C1 segment of cervical spinal cord (tissue), 14 donors: ENCODE data around the gene LRRC61.
"Not testable (repeated sequence)": the region's sequence is repeated elsewhere in the genome, so short reads cannot be mapped to it uniquely, and the experiment has no call there.

Experiments
- DNase-seq, 14 donors: peaks; one replicate each; lab custom pipeline; 2025; lab: John Stamatoyannopoulos, UW

The LRRC61 gene

DNA sequence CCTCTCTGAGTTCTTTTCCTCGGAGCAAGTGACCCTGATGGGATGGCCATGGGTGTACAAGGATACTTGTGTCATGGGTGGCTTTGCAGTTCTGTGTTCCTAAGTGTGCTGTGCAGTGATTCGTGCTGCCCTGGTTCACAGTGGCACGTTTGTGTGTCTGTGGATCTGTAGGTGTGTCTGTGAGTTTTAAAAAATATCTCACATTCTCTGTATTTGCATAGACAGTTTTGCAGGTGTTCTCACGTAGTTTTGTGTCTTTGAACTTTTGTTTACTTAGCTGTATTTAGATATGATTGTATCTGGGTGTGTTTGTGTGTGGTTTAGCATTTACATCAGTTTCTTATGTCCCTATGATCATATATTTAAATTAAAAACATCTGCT, 59.7 kb downstream of the LRRC61 start:
- peak in 1 of 14 donors; percentile 73 for DNase-seq

DNA sequence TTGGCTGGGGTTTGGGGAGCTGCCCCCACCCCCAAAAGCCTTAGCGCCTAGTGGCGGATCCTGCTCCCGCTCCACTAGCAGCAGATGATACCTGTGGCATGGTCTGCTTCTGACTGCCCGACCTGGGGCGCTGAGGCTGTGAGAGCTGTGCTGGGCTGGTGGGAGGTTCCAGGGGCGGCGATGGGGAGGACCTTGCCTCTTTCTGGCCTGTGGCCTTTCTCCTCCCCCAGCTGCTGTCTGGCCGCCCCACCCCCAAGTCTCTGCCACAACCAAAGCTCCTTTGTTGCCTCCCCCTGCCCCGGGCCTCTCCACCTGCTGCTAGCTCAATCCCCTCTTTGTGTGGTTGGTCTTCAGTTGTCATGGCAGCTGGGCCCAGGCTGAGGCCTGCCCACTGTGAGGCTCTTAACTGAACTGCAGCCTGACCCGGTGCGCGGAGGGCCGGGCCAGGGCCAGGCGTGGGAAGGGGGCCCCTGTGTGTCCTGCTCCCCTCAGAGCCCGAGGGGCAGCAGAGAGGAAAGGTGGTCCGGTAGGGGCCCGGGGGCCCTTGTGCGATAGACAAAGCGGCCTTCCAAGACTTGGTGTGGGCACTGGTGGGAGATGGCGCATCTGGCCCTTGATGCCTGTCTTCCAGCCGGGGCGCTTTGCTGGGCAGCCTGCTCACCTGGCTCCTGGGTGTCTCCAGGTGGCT, 60.7 kb downstream of the LRRC61 start:
- peak in 13 of 14 donors; percentile 57 to 98 (median 88) for DNase-seq

DNA sequence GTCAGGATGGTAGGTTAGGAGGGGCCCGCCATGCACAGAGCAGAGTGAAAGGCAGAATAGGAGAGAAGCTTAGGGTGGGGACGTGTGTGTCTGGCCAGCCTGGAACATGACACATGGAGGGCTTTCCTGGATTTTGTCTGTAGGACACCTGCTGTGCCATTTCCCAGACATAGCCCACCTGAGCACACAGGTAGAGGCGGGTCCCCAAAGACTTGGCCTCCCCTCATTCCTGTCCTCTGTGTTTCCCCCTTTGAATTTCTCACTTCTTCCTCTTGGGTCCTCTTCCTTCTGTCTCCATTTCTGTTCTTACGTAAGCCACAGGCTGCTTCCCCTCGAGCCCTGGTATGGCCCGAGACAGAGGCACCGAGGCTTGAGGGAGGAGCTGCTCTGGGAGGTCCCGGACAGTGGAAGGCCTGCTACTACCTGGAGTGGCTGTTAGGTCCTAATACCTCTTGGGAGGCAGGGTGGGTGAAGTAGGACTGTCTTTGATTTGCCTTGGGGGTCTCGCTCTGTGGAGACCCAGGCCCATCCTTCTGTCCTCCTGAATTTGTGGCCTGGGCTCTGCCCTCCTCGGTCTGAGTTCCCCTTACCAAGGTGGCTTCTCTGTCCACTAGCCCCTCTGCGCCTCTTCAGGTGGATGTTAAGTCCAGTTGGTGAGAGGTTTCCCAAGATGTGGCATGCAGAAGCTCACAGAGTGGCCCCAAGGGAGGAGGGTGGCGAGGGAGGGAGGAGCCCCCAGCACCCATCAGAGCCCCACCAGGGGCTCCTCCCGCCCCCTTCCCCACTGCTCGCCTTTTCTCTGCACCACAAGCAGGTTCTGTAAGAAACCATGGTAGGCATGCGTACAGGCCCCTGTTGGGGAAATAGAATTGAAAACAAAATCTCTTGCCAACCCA, 61.5 kb downstream of the LRRC61 start:
- peak in 3 of 14 donors; percentile 46 to 66 (median 58) for DNase-seq

DNA sequence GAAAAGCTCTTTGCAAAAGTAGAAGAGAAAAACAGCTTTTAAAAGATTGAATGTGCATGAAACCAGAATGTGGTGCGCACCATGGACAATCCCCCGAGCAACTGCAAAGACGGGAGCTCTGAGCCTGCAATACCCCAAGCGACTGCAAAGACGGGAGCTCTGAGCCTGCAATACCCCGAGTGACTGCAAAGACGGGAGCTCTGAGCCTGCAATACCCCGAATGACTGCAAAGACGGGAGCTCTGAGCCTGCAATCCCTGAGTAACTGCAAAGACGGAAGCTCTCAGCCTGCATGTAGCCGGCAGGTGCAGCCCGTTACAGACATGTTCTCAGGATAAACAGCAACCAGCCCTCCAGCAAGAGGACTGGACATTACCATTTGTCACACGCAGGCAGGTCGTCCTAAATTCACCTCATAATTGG, 62.2 kb downstream of the LRRC61 start:
- peak in 3 of 14 donors; percentile 38 to 57 (median 41) for DNase-seq

DNA sequence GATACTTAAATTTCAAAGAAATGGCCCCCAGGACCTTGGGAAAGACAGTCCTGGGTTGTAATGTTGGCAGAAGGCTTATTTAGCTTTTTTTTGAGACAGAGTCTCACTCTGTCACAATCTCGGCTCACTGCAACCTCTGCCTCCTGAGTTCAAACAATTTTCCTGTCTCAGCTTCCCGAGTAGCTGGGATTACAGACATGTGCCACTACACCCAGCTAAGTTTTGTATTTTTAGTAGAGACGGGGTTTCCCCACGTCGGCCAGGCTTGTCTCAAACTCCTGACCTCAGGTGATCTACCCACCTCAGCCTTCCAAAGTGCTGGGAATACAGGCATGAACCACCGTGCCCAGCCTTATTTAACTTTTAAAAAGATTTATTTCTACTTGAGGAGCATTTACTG, 62.7 kb downstream of the LRRC61 start:
- DNase-seq, result not testable (repeated sequence)
